Heart right ventricle (tissue), 16 donors: Measurements from ENCODE around the gene CFAP61. TPM values are rescaled to one million over a fixed set of nuclear protein-coding genes. Genes with fewer than 3 reads are reported as not detected.

Experiments
- ATAC-seq, 8 donors: fragments of 200-7000 bp; cut with Tn5 transposase; one replicate each; pipeline ENCODE4 v1.9.1; 2020; ENCODE audit warnings: mild to moderate bottlenecking in 8 of 8, moderate library complexity in 8 of 8, moderate number of reproducible peaks in 1 of 8
- DNase-seq, 2 donors: peaks; one replicate each; pipeline ENCODE4 v3.0.0-alpha.2; 2020
- H3K27ac ChIP-seq, 10 donors: fragments of 200-600 bp; sonication (generic) in 2 of 10; one replicate each; pipeline versions ENCODE4 v1.5.0 to v1.8.0; 2020 to 2022; ENCODE audit warnings: mild to moderate bottlenecking in 3 of 10
- H3K27me3 ChIP-seq, 7 donors: fragments of 200-600 bp; one replicate each; pipeline ENCODE4 v1.8.0; 2021 to 2022; ENCODE audit warnings: mild to moderate bottlenecking in 2 of 7
- H3K36me3 ChIP-seq, 9 donors: fragments of 200-600 bp; sonication (generic) in 1 of 9; one replicate each; pipeline versions ENCODE4 v1.5.0 to v1.8.0; 2020 to 2022; ENCODE audit warnings: mild to moderate bottlenecking in 2 of 9
- H3K4me1 ChIP-seq, 9 donors: fragments of 200-600 bp; sonication (generic) in 1 of 9; one replicate each; pipeline versions ENCODE4 v1.5.0 to v1.8.0; 2020 to 2022; ENCODE audit warnings: mild to moderate bottlenecking in 4 of 9
- H3K4me3 ChIP-seq, 10 donors: fragments of 200-600 bp; sonication (generic) in 2 of 10; one replicate each; pipeline versions ENCODE4 v1.5.0 to v1.8.0; 2020 to 2022; ENCODE audit warnings: mild to moderate bottlenecking in 7 of 10, moderate library complexity in 2 of 10
- H3K9me3 ChIP-seq, 11 donors: fragments of 200-600 bp in 10 of 11; sonication (generic) in 2 of 11; one replicate each; pipeline versions ENCODE4 v1.5.0 to v1.8.0; 2013 to 2022; ENCODE audit warnings: mild to moderate bottlenecking in 2 of 11, control low read depth in 1 of 11, moderate library complexity in 1 of 11
- CTCF ChIP-seq, 9 donors: fragments of 200-600 bp; sonication (generic) in 2 of 9; IDR thresholded peaks; one replicate each; pipeline versions ENCODE4 v1.5.0 to v1.8.0; 2021 to 2022; ENCODE audit warnings: antibody characterized with exemption in 9 of 9, mild to moderate bottlenecking in 5 of 9, moderate library complexity in 1 of 9
- WGBS, 2 donors: extraction: QIAGEN DNeasy Blood & Tissue Kit; methylation state at CpG; one replicate each; pipeline ENCODE4 v1.1.7; 2013; ENCODE audit warnings: inconsistent platforms in 1 of 2; 5-methylcytosine and 5-hydroxymethylcytosine counted together
- intact Hi-C, 10 donors: fragments of 100-400 bp; cut with DNase I; formaldehyde crosslinking; loops; one replicate each; pipeline versions ENCODE4 v1.11.1 to v1.14.2; 2022
- polyA plus RNA-seq, 2 donors: library from polyadenylated mRNA; stranded (reverse); fragments of 200-250 nt; gene quantifications; one replicate each; pipeline ENCODE4 v1.2.3, GENCODE V29; 2013
- total RNA-seq, 10 donors: library from RNA; stranded (reverse); fragmentation: NEBNext Ultra II Directional in 3 of 10; extraction: Animal tissue kit (Norgen Biotek cat#: 25700) in 3 of 10; gene quantifications; one replicate each; pipeline versions ENCODE4 v1.2.1 to v1.2.4, GENCODE V29; 2021 to 2023
- donor health status: Arrhythmogenic right ventricular cardiomyopathy.
- donor health status: ischemic (EF 13 %, LVEDD 7.1; RV severe dilation, severe dysfunction).
- donor health status: healthy with polysubstance abuse.
- donor health status: DM: no; HTN: yes; CAD: no.
- donor health status: DM: no; HTN: no; CAD: no.
- donor health status: ischemic (EF 25% LVEDD 6.9; RV normal size, moderate dysfunction).
- donor health status: ischemic (EF 25% LVEDD 5.7; RV mildly dilated, moderate dysfunction).
- donor health status: healthy.
- donor health status: DM: yes; HTN: yes; CAD: no.
- donor health status: Ischemic cardiomyopathy.
- donor health status: ischemic (EF 35%, LVEDD 5.7; RV mildly dilated, moderate dysfunction).
- donor health status: nonischemic (EF 11% LVEDD 7.7; RV severe dilation, severe dysfunction).
- donor health status: DM: yes; HTN: yes; CAD: no.
- donor health status: PGD.
- donor health status: ischemic (EF 29% LVEDD 5.4; RV normal size, mild dysfunction).
- donor health status: nonischemic (EF 23%, LVEDD 6.1; RV moderate dilation, normal function).

The CFAP61 gene
- total and polyA plus RNA-seq, 12 donors = 8.2 to 140 (median 60.6) TPM

- ATAC-seq (peak in 6 of 8 donors; percentile 23 to 77 (median 59)), DNase-seq (no peak)
- H3K27ac ChIP-seq = peak overlapping the region in 1 of 10 donors; percentile 42
- H3K4me3 ChIP-seq = no peak overlapping the region
- no peaks in the 10 kb centered on the region for H3K36me3 ChIP-seq
- peaks cover 0 to 24% (median 3%) of the 10 kb centered on the region in 9 donors for H3K4me1 ChIP-seq
- peaks cover 0 to 8% (median 0%) of the 10 kb centered on the region in 11 donors for H3K9me3 ChIP-seq
- intact Hi-C loops = loop anchor here in 1 of 10 donors (5.0 kb wide), 1 partner anchor 686 kb away; no protein-coding TSS in a partner anchor
- WGBS, 2 donors = 76 to 82% methylated on average over 9 of the region's 9 CpGs
- TF ChIP-seq CTCF (IDR thresholded peaks at IDR 0.05) = no peak
- no peaks in the 10 kb centered on the region for H3K27me3 ChIP-seq
Measured at GRCh38 chr20:20318365-20319161, 266.2 kb downstream of the CFAP61 start.

GRCh38 chr20:20321134-20321533, 268.8 kb downstream of the CFAP61 start:
- no peak overlapping the region for H3K4me3 ChIP-seq
- peaks cover 0 to 8% (median 0%) of the 10 kb centered on the region in 11 donors for H3K9me3 ChIP-seq
- no peaks in the 10 kb centered on the region for H3K36me3 ChIP-seq
- no peak for ATAC-seq
- intact Hi-C loops = no loop called here
- TF ChIP-seq CTCF (IDR thresholded peaks at IDR 0.05) = no peak
- 77 to 78% methylated on average over 1 of the region's 1 CpG for WGBS, 2 donors
- no peak overlapping the region for H3K27ac ChIP-seq
- H3K27me3 ChIP-seq = no peaks in the 10 kb centered on the region
- no peak for DNase-seq
- peaks cover 0 to 24% (median 3%) of the 10 kb centered on the region in 9 donors for H3K4me1 ChIP-seq

GRCh38 chr20:20321917-20322316, 269.6 kb downstream of the CFAP61 start:
- Histone ChIP-seq H3K27ac (no peak overlapping the region), H3K9me3 (peaks cover 0 to 8% (median 0%) of the 10 kb centered on the region in 11 donors), H3K36me3 (no peaks in the 10 kb centered on the region), H3K4me1 (peaks cover 0 to 23% (median 3%) of the 10 kb centered on the region in 9 donors), H3K4me3 (no peak overlapping the region), H3K27me3 (no peaks in the 10 kb centered on the region)
- DNase-seq (no peak), ATAC-seq (no peak)
- no peak for TF ChIP-seq CTCF (IDR thresholded peaks at IDR 0.05)
- 81 to 90% methylated on average over 1 of the region's 1 CpG for WGBS, 2 donors
- intact Hi-C loops = no loop called here

GRCh38 chr20:20322912-20323311, 270.6 kb downstream of the CFAP61 start:
- ATAC-seq (no peak), DNase-seq (no peak)
- no peaks in the 10 kb centered on the region for H3K27me3 ChIP-seq
- 81 to 89% methylated on average over 6 of the region's 6 CpGs for WGBS, 2 donors
- peaks cover 0 to 8% (median 0%) of the 10 kb centered on the region in 11 donors for H3K9me3 ChIP-seq
- intact Hi-C loops = no loop called here
- H3K4me3 ChIP-seq = no peak overlapping the region
- H3K4me1 ChIP-seq = peaks cover 0 to 13% (median 0%) of the 10 kb centered on the region in 9 donors
- no peak overlapping the region for H3K27ac ChIP-seq
- no peak for TF ChIP-seq CTCF (IDR thresholded peaks at IDR 0.05)
- H3K36me3 ChIP-seq = no peaks in the 10 kb centered on the region
